GM20000 (cell line): Measurements from ENCODE around the gene RXRA.

ENCODE experiments used
- DNase-seq: peaks from one replicate; pipeline ENCODE4 v3.0.0; 2012; ENCODE audit warnings: low spot score
- TF ChIP-seq, protein P1 (sequence below): IDR thresholded peaks from 2 replicates; pipeline ENCODE4 v1.5.1; 2012; ENCODE audit warnings: mild to moderate bottlenecking, control low read depth; ENCODE audit errors: extremely low read depth, missing control alignments

The RXRA gene

DNA sequence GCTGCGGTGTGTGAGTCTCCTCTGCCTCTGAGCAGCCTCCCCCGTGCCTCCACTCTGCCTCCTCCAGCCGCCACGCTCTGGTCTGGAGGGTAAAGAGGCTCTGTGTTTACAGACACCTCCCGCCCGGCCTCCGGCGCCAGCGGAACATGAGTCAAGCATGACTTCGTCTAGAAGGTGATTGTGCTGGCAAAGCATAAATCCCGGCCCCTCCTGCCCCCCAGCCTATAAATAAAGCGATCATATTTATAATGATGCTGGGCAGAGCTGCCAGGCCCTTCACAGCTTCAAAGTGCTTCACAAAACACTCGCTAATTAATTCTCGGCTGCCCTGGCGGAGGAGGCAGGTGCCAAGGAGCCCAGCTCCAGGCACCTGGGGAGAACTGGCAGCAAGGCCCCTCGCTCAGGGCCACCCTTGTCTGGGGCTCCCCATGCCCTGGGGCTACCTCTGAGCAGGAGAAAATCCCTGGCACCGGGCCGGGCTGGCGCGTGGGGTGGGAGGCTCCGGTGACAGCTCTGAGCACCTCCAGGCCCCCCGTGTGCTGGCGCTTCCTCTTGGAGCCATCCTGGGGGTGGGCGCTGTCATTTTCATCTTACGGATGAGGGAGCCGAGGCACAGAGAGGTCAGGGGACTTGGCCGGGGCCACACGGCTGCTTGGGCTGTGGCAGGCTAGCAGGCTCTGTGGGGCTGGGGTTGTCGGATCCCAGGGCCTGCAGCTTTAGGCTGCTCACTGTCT lies 87.8 kb downstream of the RXRA start:
- TF ChIP-seq, protein P1, sequence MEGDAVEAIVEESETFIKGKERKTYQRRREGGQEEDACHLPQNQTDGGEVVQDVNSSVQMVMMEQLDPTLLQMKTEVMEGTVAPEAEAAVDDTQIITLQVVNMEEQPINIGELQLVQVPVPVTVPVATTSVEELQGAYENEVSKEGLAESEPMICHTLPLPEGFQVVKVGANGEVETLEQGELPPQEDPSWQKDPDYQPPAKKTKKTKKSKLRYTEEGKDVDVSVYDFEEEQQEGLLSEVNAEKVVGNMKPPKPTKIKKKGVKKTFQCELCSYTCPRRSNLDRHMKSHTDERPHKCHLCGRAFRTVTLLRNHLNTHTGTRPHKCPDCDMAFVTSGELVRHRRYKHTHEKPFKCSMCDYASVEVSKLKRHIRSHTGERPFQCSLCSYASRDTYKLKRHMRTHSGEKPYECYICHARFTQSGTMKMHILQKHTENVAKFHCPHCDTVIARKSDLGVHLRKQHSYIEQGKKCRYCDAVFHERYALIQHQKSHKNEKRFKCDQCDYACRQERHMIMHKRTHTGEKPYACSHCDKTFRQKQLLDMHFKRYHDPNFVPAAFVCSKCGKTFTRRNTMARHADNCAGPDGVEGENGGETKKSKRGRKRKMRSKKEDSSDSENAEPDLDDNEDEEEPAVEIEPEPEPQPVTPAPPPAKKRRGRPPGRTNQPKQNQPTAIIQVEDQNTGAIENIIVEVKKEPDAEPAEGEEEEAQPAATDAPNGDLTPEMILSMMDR = no peak
- DNase-seq = no peak

GRCh38 chr9:134414900-134415425 lies 88.7 kb downstream of the RXRA start:
- no peak for DNase-seq
- TF ChIP-seq, protein P1 = no peak

- DNase-seq = no peak
- TF ChIP-seq, protein P1 = no peak
Measured at GRCh38 chr9:134416385-134417015, 90.2 kb downstream of the RXRA start.

DNA sequence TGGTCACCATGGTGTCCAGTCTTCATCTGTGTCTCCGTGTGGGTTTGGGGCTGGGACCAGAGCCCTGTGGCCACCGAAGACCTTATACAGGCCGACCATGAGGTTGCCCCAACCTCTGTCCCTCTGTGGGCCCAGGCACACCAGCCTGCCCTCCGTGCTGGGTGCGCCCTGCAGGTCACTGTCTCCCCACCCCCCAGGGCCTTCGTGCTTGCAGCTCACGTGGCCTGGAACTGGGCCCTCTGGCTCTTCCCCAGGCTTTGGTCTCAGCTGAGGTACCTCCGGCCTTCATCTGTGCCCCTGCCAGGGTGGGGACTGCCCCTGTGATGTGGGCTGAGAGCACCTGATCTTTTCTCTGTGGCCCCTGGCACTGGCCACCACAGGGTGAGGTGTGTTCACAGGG lies 92.1 kb downstream of the RXRA start:
- TF ChIP-seq, protein P1 = no peak
- no peak for DNase-seq

- TF ChIP-seq, protein P1 = no peak
- no peak for DNase-seq
Measured at GRCh38 chr9:134419000-134419683, 92.9 kb downstream of the RXRA start.

GRCh38 chr9:134419684-134420076 lies 93.4 kb downstream of the RXRA start:
- no peak for DNase-seq
- TF ChIP-seq, protein P1 = peak; percentile 22

GRCh38 chr9:134420281-134420845 lies 94.1 kb downstream of the RXRA start:
- DNase-seq = no peak
- TF ChIP-seq, protein P1 = no peak
